Limb (tissue), 2 donors: ENCODE results near the gene CACYBP.
"Not testable (repeated sequence)": the region's sequence is repeated elsewhere in the genome, so short reads cannot be mapped to it uniquely, and the experiment has no call there.

Source experiments
- DNase-seq, 2 donors: peaks; one replicate each; pipeline ENCODE4 v3.0.0-alpha.2; 2016; ENCODE audit errors: extremely low spot score in 2 of 2

The CACYBP gene

DNA sequence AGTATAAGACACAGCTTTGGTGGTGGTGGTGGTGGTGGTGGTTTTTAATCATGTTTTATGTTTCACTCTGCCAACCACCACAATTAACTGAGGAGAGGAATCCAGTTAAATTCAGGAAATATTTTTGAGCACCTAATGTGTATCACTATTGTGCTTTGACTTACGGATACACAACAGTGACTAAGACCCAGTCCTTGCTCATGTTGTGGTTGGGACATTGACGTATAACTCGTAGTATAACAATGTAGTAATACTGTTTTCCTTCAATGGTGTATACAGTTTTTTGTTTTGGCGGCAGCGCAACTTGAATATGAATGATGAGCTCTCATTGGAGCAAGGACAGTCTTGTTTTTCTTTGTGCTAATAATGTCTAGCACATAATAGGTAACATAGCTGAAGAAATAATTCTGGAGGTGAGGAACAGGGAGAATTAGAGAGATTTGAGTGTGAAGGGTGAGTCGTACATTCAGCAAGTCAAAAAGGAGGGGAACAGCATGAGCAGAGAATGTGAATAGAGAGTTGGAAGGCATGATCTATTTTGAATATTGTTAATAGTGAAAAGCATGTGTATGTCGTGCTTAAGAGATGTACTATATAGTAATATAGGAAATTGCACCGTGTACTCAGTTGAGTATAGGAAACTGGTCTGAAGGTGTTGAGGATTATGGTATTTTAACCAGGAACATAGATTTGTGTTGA is 5.5 kb downstream of the CACYBP start:
- no peak for DNase-seq

DNA sequence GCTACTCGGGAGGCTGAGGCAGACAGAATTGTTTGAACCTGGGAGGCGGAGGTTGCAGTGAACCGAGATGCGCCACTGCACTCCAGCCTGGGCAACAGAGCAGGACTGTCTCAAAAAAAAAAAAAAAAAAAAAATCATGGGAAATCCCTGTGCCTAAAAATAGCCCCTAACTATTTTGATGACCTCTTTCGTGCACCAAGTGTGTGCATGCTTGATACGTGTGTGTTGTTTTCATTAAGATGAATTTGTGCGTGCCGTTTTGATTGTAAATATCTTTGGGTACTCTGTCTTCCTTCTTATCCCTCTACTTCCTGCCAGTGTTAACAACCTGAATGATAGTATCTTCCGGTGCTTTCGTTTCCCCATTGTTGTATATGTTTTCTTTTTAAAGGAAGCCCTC is 9.8 kb downstream of the CACYBP start:
- no peak for DNase-seq

DNA sequence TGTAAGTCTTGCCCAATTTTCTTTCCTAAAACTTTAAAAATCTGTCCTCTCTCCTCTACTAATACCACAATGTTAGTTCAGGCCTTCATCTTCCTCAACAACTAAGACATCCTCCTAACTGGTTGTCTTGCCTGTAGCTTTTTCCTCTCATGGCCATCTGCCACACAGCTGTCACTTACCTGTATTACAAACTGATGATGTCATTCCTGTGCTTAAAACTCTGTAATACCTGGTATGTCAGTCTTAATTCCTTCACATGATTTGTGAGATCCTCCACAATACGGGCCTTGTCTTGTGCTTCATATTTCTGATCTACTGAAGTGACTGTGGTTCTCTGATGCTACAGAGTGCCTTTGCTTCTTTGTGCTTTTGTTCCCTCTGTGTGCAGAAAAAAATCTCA is 13.7 kb downstream of the CACYBP start:
- DNase-seq, result no peak

DNA sequence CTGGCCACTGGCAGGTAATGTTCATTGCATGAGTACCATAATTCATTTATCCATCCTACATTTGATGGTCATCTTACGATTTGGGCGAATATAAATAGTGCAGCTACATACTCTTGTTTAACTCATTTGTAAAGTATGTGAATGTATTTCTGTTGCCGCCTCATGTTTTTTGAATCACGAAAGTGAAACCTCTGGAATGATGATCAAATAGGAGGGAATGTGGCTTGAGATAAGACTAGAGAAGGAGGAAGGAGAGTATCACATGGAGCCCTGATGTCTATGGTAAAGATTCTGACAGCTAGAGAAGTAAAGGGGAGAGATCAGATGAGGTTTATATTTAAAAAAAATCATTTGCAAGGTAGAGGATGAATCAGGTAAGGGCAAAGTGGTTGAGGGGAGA is 15.5 kb downstream of the CACYBP start:
- no peak for DNase-seq

DNA sequence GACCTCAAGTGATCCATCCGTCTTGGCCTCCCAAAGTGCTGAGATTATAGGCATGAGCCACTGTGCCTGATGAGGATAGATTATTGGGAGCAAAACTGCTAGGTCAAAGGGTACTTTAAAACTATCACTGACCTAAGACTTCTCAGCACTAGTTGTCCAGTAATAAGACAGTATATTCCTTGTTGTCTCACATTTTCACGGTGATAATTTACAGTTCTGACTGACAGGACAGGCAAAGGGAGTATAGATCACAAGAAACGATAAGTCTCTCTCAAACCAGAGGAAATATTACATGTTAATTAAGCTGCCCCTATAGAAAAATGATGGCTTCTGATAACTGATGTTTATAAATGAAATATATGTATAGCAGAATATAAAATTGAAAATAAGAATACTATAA is 19.8 kb downstream of the CACYBP start:
- no peak for DNase-seq

DNA sequence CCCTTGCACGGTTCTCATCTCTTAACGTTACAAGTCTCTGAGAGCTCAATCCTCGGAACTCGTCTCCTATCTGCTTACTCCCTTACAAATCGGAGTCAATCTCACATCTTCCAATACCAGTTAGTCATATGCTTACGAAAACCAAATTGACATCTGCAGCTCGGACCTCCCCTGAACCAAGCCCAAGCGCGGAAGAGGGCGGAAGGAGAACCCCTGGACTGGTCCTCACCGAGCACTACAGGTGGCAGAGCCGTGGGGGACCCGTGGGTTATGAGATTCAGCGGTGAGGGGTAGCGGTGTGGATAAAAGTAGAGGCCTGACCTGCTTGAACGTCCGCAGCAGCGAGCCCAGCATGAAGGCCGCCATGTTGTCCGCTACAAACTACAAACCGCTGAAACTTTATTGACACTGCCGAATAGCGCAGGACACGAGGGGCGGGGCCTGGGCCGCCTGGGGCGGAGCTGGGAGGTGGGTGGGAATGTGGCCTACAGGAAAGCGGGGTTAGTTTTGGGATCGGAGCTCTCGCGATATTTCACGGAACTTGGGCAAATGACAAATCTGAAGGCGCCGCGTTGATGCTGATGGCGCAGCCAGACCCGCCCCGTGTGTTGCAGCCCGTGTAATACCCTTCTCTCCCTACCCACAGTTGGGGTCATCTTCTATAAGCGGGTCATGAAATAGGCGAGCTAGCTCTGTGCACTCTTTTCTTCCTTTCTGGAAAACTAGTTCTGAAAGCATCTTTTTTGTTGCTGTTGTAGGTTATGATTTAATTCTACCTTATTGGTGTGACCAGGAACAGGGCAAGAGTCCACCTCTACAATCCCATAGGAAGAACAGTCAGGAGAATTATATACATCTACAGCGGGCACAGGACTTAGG is 23.5 kb downstream of the CACYBP start, which contains the start of gene MRPS14:
Gene MRPS14, minus strand, starts transcription at position 383 of the 879 bp plus-strand sequence. Its CDS starts 17 bp downstream, at position 366.
- DNase-seq, result peak; percentile 97 to 99

DNA sequence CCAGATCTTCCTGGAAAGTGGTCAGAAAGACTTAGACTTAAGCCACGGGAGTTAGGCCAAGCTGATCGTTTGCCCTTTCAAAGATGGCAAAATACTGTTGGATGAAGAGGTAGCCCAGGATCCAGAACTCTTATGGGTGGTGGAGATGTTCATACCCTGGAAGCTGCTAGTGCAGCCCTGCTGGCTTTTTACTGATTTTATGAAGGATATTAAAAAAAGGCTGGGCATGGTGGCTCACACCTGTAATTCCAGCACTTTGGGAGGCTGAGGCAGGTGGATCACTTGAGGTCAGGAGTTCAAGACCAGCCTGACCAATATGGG is 24.1 kb downstream of the CACYBP start:
- not testable (repeated sequence) for DNase-seq

DNA sequence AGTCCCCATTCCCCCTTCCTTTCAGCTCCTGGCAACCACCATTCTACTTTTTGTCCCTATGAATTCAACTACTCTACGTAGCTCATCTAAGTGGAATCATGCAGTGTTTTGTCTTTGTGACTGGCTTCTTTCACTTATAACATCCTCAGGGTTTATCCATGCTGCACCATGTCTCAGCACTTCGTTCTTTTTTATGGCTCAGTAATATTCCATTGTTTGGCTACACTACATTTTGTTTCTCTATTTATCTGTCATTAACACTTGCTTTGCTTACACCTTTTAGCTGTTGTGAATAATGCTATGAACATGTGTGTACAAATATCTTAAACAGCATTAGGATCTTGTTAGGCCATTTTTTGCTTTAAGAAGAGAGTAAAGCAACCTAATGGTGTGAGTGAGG is 25.0 kb downstream of the CACYBP start:
- DNase-seq, result no peak

DNA sequence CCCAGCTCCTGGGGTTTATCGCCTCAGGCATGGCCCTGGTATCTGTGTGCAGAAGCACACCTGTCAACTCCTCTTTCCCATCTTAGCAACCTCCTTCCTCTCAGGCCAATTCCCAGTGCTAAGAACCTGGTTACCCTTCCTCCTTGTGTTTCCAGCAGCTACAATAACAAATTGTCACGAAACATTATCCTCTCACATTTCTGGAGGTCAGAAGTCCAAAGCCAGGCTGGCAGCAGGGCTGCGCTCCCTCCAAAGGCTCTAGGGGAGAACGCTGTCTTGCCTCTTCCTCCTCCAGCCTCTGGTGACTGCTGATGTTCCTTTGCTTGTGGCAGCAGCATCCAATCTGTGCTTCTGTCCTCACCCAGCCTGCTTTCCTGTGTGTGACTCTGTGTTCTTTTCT is 34.2 kb downstream of the CACYBP start:
- DNase-seq, result no peak

DNA sequence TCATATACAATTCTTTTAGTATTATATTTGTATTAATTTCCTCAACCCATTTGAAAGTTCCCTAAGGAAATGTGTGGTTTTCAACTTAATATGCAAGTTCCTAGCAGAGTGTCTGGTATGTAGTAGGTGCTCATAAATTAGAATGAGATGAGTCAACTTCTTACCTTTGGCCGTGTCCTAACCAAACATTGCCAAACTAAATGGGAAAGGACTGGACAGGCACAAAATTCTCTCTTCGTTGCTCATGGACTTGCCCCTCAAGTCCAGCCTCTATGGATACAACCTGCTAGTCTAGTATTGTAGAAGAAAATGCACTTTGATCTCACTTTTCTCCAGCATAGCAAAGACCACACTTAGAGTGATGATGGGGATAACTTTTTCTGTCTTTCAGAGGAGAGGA is 35.0 kb downstream of the CACYBP start:
- DNase-seq, result no peak

DNA sequence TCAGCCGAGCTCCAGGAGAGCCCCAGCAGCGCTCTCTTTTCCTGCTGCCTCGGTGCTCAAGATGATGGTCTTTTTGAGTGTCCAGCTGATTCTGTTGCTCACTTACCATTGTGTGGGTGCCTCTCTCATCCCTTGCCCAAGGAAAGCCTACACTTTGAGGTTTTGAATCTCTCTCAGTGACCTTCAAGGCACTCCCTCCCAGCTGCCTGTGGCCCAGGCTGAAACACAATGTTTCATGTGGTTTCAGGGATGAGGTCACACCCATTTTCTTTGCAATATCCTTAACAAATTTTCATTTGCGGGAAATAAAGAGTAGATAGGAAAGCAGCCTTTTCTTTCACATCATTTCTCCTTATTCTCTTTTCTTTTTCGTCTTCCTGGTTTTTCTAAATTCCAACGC is 36.1 kb downstream of the CACYBP start:
- DNase-seq, result no peak

DNA sequence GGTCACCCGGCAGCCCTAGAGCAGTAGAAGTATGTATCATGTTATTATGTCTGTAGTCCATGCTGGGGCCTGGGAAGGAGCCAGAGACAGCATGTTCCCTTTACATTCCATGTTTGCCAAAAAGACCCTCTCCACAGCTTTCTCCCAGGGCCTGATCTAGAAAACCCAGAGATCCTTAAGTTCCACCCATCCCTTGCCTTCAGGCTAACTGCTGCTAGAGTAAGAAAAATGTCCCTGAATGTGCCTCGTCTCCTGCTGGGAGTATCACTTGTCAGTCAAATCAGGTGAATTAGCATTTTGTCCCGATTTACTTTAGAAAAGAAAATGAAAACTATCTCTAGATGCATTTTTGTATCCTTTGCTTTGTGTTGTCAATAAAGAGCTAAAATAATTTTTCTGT is 36.7 kb downstream of the CACYBP start:
- no peak for DNase-seq

DNA sequence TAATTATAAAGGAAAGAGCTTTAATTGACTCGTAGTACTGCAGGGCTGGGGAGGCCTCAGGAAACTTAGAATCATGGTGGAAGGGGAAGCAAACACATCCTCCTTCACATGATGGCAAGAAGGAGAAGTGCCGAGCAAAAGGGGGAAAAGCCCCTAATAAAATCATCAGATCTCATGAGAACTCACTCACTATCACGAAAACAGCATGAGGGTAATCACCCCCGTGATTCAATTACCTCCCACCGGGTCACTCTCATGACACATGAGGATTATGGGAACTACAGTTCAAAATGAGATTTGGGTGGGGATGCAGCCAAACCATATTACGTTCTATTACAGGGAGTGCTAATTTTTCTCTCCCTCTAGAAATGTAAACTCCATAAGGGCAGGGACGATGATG is 37.7 kb downstream of the CACYBP start:
- DNase-seq, result no peak

DNA sequence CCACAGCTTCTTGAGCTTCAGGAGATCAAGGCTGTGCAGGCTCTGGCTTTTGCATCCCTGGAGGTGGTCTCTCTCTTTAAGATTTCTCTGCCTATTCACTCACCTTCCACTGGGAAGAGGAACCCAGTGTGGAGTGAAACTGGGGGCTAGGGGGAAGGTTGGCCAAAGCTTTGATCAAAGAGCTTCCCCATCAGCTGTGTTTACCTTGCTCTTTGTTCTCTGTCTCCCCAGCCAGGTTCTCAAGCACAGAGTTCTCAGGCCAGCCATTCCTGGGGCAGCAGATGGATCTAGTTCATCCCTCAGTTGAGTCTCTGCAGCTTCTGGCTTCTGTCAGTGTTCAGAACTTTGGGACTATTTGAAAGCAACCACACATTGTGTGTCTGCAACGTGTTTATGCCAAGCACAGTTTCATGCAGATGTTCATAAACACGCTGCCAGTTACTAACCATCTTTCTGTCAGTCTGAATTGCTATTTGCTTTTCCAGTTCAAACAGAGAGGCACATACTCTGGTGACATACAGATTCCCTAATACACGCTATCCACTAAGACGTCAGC is 40.7 kb downstream of the CACYBP start:
- no peak for DNase-seq

DNA sequence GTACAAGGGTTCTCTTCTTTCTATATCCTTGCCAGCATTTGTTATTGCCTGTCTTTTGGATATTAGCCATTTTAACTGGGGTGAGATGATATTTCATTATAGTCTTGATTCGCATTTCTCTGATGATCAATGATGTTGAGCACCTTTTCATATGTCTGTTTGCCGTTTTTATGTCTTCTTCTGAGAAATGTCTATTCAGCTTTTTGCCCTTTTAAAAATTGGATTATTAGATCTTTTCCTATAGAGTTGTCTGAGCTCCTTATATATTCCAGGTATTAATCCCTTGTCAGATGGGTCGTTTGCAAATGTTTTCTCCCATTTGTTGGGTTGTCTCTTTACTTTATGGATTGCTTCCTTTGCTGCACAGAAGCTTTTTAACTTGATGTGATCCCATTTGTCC is 42.9 kb downstream of the CACYBP start:
- DNase-seq, result no peak

DNA sequence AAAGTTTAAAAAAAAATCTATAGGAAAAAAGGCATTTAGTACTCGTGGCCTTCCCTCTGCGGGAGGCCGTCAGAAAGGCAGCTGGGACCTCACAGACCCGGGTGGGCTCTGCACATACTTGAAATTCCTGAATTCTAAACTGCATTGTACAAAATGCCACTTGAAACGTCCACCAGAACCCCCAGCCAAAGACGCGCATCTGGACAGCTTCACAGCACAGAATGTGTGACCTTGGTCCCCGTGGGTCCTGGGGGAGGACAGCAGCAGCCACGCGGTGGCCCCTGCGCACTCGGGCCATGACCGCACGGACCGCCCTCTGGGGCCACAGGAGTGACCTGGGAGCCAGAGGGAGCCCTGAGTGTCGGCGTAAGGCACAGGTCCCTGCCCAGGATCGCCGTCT is 44.1 kb downstream of the CACYBP start:
- no peak for DNase-seq

DNA sequence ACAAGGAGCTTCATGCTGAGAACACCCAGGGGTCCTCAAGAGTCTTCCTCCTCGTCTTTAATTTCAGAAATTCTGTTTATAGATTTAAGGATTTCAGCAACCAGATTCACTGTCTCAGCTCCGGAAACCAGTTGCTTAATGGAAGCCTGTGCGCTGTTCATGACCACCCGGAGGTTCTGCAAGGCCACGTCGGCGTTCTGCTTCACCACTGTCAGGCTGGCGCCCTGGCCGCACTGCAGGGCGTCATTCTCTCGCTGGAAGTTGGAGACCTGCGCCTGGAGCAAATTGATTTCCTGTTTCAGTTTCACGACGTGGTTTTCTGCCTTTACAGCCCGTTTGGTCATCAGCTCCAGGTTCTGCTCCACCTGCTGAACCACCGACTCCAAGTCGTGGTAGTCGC is 44.8 kb downstream of the CACYBP start:
- DNase-seq, result not testable (repeated sequence)

DNA sequence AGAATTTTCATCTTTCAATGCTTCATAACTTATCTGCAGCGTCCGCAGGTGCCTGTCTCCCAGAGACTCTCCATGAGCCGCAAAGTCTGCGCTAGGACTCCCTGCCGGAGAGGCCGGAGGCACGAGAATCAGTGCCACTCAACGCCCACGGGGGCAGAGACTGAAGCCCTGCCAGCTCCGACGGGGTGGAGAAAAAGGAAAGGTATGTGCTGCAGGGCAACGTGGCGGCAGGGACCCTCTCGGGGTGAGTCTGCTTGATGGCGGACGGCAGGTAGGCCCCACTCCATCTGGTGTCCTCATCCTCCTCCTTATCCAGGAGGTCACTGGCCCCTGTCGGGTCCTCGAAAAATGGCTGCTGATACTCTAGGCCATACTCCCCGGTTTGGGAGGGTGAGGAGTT is 45.4 kb downstream of the CACYBP start:
- no peak for DNase-seq

DNA sequence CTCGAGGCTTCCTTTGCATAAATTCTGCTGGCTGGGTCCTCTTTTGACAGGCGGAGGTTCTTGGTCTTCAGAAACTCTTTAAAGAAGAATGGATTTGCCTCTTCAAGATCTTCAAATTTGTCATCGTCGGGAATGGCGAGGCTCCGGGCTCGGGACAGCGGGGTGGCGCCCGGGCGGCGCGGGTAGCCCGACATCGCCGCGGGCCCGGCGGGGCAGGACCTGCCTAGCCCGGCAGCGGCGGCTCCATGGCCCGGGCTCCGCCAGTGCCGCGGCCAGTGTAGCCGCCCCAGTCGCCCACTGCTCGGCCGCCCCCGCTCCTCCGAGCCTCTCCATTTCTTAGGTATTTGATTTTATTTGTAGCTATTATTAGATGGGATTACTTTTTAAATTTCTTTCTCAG is 45.8 kb downstream of the CACYBP start:
- DNase-seq, result no peak

DNA sequence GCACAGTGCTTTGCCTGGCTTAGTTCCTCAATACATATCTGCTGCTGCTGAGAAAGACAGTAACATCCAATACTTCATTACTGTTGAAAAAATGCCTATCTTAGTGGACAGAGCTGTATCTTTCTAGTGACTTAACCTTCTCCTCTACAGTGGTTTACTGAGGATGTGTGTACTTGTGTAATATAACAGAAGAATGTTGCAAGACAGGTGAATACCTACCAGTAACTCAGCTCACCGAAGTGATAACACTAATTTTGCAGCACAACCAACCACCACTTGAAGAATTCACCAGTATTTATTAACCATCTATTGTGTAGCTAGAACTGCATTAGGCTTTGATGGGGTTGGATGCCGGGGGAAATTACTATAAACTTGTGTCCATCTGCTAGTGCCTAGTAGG is 51.2 kb downstream of the CACYBP start:
- DNase-seq, result no peak

DNA sequence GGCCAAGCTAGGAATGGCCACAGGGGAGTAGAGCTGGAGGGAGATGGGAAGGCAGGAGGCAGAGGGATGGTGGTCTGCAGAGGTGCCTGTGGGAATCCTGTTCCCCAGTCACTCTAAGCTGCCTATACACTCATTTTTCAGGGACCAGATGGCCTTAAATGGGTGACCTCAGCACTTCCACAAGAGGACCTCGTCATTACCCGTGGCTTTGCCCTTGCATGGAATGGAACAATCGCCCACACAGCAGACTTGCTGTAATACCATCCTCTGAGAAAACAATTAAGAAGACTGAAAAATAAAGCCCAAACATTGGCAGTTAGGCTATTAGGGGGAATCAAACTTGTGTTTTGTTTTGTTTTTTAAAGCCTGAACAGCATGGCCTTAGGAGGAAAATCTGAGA is 55.0 kb downstream of the CACYBP start:
- no peak for DNase-seq
